Measurements from ENCODE around the gene BNIPL.

The BNIPL gene

DNA sequence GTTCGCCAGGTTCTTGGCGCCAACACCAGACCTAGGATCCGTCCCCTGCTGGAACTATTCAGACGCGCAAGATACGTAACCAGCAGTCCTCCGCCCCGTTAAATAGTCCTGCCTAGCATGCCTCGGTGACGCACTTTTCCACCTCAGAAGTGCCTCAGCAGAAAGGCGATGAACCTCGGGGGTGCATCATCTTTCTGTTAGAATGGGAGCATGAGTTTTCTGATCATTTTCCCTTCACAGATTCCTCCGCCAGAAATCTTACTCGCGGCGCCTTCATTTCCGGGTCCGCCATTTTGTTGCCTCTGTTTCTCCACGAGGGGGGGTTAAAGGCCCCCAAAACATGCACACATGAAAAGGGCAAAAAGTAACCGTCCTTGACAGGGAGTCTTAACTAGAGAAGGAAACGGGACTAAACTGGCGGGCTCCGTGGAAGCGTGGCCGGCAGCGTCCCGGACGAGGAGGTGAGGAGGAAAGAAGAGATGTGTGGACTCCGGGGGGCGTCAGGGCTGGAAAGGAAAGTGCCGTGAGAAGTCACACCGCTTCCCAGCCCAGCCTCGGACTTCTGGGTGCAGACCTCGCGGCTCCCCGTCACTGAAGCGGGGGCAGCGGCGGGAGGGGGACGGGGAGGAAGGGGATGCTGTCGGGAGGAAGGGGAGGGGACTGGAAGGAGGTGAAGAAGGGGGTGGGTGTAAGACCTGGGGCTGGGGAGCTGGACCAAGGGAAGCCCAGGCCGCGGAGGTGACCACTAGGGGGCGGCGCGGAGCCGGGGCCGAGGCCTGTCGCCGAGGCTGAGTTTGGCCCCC, 34.3 kb downstream of the BNIPL start, which contains the start of gene GABPB2:
TSS of gene GABPB2 (plus strand) at position 288 of the 803 bp plus-strand sequence. CDS start 17,429 bp downstream, outside the sequence.
- Histone ChIP-seq H3K36me3 (ENCODE audit: low read depth) (peaks cover 2% of the 10 kb centered on the region; the same call in 1 of the 2 replicates), H3K9me3 (ENCODE audit: severe bottlenecking) (no peaks in the 10 kb centered on the region), H3K4me3 (ENCODE audit: severe bottlenecking) (peak within 1 kb of the TSS; percentile 87), H3K27ac (ENCODE audit: poor library complexity, severe bottlenecking) (peak within 1 kb of the TSS; percentile 94), H3K27me3 (ENCODE audit: insufficient read depth, poor library complexity, severe bottlenecking) (no peaks in the 10 kb centered on the region), H3K4me1 (ENCODE audit: insufficient read depth, poor library complexity, severe bottlenecking) (no peaks in the 10 kb centered on the region)
- DNase-seq (ENCODE audit: low spot score), result peak; percentile 89
- TF ChIP-seq, protein P1, sequence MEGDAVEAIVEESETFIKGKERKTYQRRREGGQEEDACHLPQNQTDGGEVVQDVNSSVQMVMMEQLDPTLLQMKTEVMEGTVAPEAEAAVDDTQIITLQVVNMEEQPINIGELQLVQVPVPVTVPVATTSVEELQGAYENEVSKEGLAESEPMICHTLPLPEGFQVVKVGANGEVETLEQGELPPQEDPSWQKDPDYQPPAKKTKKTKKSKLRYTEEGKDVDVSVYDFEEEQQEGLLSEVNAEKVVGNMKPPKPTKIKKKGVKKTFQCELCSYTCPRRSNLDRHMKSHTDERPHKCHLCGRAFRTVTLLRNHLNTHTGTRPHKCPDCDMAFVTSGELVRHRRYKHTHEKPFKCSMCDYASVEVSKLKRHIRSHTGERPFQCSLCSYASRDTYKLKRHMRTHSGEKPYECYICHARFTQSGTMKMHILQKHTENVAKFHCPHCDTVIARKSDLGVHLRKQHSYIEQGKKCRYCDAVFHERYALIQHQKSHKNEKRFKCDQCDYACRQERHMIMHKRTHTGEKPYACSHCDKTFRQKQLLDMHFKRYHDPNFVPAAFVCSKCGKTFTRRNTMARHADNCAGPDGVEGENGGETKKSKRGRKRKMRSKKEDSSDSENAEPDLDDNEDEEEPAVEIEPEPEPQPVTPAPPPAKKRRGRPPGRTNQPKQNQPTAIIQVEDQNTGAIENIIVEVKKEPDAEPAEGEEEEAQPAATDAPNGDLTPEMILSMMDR (IDR thresholded peaks at IDR 0.05; ENCODE audit: poor library complexity, severe bottlenecking), result peak; percentile 97
- ATAC-seq (ENCODE audit: low read depth), result peak; percentile 86

DNA sequence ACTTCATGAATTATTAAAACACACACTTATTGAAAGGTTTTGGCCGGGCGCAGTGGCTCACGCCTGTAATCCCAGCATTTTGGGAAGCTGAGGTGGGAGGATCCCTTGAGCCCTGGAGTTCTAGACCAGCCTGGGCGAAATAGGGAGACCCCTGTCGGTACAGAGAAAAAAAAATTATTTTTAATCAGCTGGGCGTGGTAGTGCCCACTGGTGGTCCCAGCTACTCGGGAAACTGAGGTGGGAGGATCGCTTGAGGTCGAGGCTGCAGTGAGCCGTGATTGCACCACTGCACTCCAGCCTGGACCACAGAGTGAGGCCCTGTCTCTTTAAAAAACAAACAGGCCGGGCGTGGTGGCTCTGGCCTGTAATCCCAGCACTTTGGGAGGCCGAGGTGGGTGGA, 35.8 kb downstream of the BNIPL start:
- DNase-seq (ENCODE audit: low spot score) (no peak), ATAC-seq (ENCODE audit: low read depth) (no peak)
- Histone ChIP-seq H3K4me1 (ENCODE audit: insufficient read depth, poor library complexity, severe bottlenecking) (no peaks in the 10 kb centered on the region), H3K4me3 (ENCODE audit: severe bottlenecking) (no peak overlapping the region), H3K36me3 (ENCODE audit: low read depth) (peaks cover 2% of the 10 kb centered on the region; the same call in 1 of the 2 replicates), H3K9me3 (ENCODE audit: severe bottlenecking) (no peaks in the 10 kb centered on the region), H3K27me3 (ENCODE audit: insufficient read depth, poor library complexity, severe bottlenecking) (no peaks in the 10 kb centered on the region), H3K27ac (ENCODE audit: poor library complexity, severe bottlenecking) (no peak overlapping the region)
- TF ChIP-seq, protein P1 (IDR thresholded peaks at IDR 0.05; ENCODE audit: poor library complexity, severe bottlenecking), result no peak

DNA sequence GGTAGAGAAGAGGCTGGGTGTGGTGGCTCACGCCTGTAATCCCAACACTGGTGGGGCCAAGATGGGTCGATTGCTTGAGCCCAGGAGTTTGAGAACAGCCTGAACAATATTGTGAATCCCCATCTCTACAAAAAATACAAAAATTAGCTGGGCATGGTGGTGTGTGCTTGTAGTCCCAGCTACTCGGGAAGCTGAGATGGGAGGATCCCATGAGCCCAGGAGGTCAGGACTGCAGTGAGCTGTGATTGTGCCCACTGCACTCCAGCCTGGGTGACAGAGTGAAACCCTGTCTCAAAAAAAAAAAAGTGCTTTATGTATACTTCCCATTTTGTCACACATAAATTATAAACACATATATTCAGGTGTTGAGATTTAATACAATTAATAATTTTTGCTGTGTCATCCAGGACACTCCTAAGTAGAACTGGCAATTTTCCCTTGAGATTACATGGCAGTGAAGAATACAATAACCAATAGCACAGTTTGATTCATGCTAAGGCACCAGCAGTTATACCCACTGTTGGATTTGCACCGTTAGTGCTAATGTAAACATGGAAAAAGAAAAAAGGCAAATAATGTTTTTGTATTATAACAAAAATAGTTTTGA, 49.7 kb downstream of the BNIPL start:
- Histone ChIP-seq H3K27ac (ENCODE audit: poor library complexity, severe bottlenecking) (no peak overlapping the region), H3K27me3 (ENCODE audit: insufficient read depth, poor library complexity, severe bottlenecking) (no peaks in the 10 kb centered on the region), H3K36me3 (ENCODE audit: low read depth) (no peaks in the 10 kb centered on the region), H3K4me1 (ENCODE audit: insufficient read depth, poor library complexity, severe bottlenecking) (no peaks in the 10 kb centered on the region), H3K9me3 (ENCODE audit: severe bottlenecking) (no peaks in the 10 kb centered on the region), H3K4me3 (ENCODE audit: severe bottlenecking) (no peak overlapping the region)
- no peak for DNase-seq (ENCODE audit: low spot score)
- TF ChIP-seq, protein P1 (IDR thresholded peaks at IDR 0.05; ENCODE audit: poor library complexity, severe bottlenecking), result no peak
- ATAC-seq (ENCODE audit: low read depth), result no peak

Measured in RWPE2 (cell line).